Stimulated activated CD8-positive, alpha-beta memory T cell treated with anti-CD3 and anti-CD28 coated beads, Interleukin-12 subunit alpha, Interleukin-12 subunit beta, amount 100 ng/mL, for 24 hours (primary cell): ENCODE results near the gene CARD18.

ENCODE experiments used
- DNase-seq: peaks from one replicate; pipeline ENCODE4 v3.0.0-alpha.2; 2020; ENCODE audit errors: extremely low read depth

Gene CARD18

GRCh38 chr11:105139669-105140068 is at the start of gene CARD18:
CARD18 (minus strand) TSS chr11:105139769; CDS start chr11:105139726, 43 bp downstream.
- DNase-seq = no peak

- no peak for DNase-seq
Observed at GRCh38 chr11:105183987-105184386, 44.4 kb upstream of the CARD18 start.

- DNase-seq = no peak
Observed at GRCh38 chr11:105183426-105183825, 43.9 kb upstream of the CARD18 start.

- no peak for DNase-seq
Observed at GRCh38 chr11:105181521-105181920, 42.0 kb upstream of the CARD18 start.

GRCh38 chr11:105181100-105181499 is 41.5 kb upstream of the CARD18 start:
- DNase-seq = no peak

GRCh38 chr11:105179542-105180278 is 40.1 kb upstream of the CARD18 start:
- no peak for DNase-seq

- DNase-seq = no peak
Observed at GRCh38 chr11:105177658-105178057, 38.1 kb upstream of the CARD18 start.

- no peak for DNase-seq
Observed at GRCh38 chr11:105168457-105168856, 28.9 kb upstream of the CARD18 start.

GRCh38 chr11:105167244-105167643 is 27.7 kb upstream of the CARD18 start:
- no peak for DNase-seq

- DNase-seq = no peak
Observed at GRCh38 chr11:105164208-105164607, 24.6 kb upstream of the CARD18 start.

GRCh38 chr11:105162506-105162905 is 22.9 kb upstream of the CARD18 start:
- no peak for DNase-seq

GRCh38 chr11:105158436-105158835 is 18.9 kb upstream of the CARD18 start:
- DNase-seq = no peak

GRCh38 chr11:105156720-105157119 is 17.2 kb upstream of the CARD18 start:
- DNase-seq = no peak

GRCh38 chr11:105156231-105156630 is 16.7 kb upstream of the CARD18 start:
- DNase-seq = no peak

GRCh38 chr11:105155679-105156078 is 16.1 kb upstream of the CARD18 start:
- no peak for DNase-seq

GRCh38 chr11:105153392-105153791 is 13.8 kb upstream of the CARD18 start:
- DNase-seq = no peak

GRCh38 chr11:105152560-105152959 is 13.0 kb upstream of the CARD18 start:
- DNase-seq = no peak

GRCh38 chr11:105152021-105152512 is 12.5 kb upstream of the CARD18 start:
- DNase-seq = no peak

GRCh38 chr11:105149477-105149876 is 9.9 kb upstream of the CARD18 start:
- no peak for DNase-seq

- no peak for DNase-seq
Observed at GRCh38 chr11:105148241-105148640, 8.7 kb upstream of the CARD18 start.

GRCh38 chr11:105144887-105145286 is 5.3 kb upstream of the CARD18 start:
- no peak for DNase-seq

- no peak for DNase-seq
Observed at GRCh38 chr11:105142167-105142566, 2.6 kb upstream of the CARD18 start.

GRCh38 chr11:105137286-105137685 is 2.3 kb downstream of the CARD18 start:
- no peak for DNase-seq

- no peak for DNase-seq
Observed at GRCh38 chr11:105135883-105136282, 3.7 kb downstream of the CARD18 start.
